HG02870 (cell line): ENCODE results near the gene RNPEP.
"Not testable (repeated sequence)": the region's sequence is repeated elsewhere in the genome, so short reads cannot be mapped to it uniquely, and the experiment has no call there.

Experiments used
- ATAC-seq: cut with Tn5 transposase; IDR thresholded peaks from one replicate; pipeline ENCODE4 v1.9.1; 2021; ENCODE audit warnings: mild to moderate bottlenecking, moderate library complexity; ENCODE audit not compliant: unreplicated experiment

Gene RNPEP

GRCh38 chr1:202034149-202034682 lies 51.8 kb downstream of the RNPEP start:
- no peak for ATAC-seq

- no peak for ATAC-seq
Measured at GRCh38 chr1:202034683-202035462, 52.4 kb downstream of the RNPEP start.

- ATAC-seq: no peak
Measured at GRCh38 chr1:202036595-202037387, 54.3 kb downstream of the RNPEP start.

- no peak for ATAC-seq
Measured at GRCh38 chr1:202037706-202038296, 55.4 kb downstream of the RNPEP start.

DNA sequence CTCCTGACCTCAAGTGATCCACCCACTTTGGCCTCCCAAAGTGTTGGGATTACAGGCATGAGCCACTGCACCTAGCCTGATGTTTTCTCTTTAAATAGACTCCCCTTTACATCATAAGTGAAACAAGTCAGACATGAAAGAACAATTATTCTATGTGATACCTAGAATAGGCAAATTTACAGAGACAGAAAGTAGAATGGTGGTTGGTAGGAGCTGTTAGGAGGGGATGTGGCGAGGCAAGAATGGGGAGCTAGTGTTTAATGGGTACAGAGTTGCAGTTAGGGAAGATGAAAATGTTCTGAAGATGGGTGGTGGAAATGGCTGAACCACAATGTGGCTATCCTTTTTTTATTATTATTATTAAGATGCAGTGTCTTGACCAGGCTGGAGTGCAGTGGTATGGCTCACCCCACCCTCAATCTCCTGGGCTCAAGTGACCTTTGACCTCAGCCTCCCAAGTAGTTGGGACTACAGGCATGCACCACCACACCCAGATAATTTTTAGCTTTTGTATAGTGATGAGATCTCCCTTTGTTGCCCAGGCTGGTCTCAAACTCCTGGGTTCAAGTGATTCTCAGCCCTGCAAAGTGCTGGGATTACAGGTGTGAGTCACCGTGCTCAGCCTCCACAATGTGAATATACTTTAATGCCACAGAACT lies 56.4 kb downstream of the RNPEP start:
- ATAC-seq: peak; percentile 51

- no peak for ATAC-seq
Measured at GRCh38 chr1:202045705-202046104, 63.3 kb downstream of the RNPEP start.

DNA sequence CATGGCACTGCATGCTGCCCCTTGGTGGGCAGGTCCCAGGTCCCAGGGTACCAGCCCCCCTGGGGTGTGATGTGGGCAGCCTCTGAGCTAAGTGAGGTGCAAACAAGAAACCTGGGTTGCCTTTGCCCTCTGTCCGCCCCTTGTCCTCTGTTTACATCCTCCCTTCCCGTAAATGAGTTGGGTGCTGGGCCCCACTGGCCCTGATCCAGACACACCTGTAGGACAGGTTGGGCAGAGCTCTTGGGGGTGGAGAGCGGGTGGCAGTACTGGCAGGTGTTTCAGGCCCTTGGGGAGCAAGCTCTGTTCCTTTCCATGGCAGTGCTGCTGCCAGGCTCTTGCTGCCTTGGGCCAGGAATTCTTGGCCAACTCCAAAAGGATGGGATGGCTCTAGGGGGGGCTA lies 63.8 kb downstream of the RNPEP start:
- ATAC-seq: no peak

DNA sequence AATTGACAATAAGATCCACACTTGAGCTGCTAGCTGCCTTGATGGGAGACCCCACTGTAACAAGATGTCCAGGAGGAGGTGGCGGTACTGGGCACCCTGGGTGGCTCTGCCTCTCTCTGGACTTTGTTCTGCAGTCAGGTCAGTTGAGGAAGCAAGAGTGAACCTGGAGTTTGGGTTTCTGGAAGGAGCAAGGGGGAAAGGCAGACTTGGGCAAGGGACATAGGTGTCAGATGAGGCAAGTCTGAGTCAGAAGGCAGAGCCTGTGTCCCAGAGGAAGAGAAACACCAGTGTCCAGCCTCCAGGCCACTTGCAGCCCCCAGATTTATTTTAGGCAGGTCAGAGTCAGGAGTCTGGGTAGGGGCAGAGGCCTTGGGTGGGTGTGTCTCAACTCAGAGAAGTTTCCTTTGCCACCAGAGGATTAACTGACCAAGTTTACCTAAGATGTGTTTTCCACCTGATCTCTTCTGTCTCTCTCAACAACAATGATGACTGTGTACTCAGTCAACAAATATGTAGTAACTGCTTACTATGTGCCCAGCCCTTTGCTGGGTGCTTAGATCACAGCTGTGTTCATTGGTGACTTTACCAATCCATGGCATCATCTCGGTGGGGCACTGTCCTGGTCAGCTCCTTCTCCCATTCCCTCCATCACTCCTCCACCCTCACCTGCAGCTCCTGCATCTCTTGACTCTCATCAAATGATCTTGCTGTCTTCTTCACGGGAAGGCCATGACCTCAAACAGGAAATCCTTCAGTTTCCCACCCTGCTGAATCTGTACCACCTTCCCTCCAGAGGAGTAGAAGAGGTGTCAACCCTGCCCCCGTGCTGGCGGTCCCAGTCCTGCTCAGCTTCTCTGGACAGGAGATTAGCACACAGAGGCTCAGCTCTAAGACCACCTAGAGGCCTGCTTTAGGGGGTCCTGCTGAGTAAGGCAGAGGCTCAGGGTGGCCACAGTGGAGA lies 64.6 kb downstream of the RNPEP start:
- ATAC-seq: no peak

- ATAC-seq: no peak
Measured at GRCh38 chr1:202047977-202048376, 65.5 kb downstream of the RNPEP start.

DNA sequence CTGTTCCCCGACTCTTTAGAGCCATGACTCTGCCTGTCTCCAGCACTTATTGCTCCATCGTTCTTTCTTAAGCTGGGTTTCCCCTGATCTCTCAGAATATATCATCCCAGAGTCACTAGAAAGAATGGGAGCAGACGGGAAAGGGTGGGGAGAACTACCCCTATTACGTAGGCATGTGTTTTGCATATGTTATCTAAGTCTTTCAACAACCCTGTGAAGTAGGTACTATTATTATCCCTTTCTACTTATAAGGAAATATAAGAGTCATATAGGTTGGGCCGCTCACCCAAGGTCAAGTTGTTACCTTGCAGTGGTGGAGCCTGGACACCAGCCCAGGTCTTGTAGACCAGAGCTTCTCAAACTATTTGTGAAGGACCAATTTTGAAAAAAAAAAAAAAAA lies 66.7 kb downstream of the RNPEP start:
- ATAC-seq: no peak

- no peak for ATAC-seq
Measured at GRCh38 chr1:202054094-202054493, 71.6 kb downstream of the RNPEP start.

- not testable (repeated sequence) for ATAC-seq
Measured at GRCh38 chr1:202054673-202055072, 72.2 kb downstream of the RNPEP start.
